Measurements from ENCODE around the gene NANOS1. TPM values are rescaled to one million over a fixed set of nuclear protein-coding genes. Genes with fewer than 3 reads are reported as not detected.

NANOS1 gene
- total RNA-seq, 1 donor from 2014 or later = 9.6 TPM

- peak overlapping the region; percentile 64 for H3K4me3 Mint-ChIP-seq (ENCODE audit: unreplicated experiment)
- H3K27ac Mint-ChIP-seq (ENCODE audit: unreplicated experiment) = no peak overlapping the region
- peaks cover 10% of the 10 kb centered on the region for H3K36me3 Mint-ChIP-seq (ENCODE audit: unreplicated experiment)
- peak; percentile 96 for DNase-seq (ENCODE audit: extremely low spot score, unreplicated experiment)
- TF ChIP-seq CTCF (IDR thresholded peaks at IDR 0.05) = peak; percentile 42
- H3K9me3 Mint-ChIP-seq (ENCODE audit: unreplicated experiment) = no peaks in the 10 kb centered on the region
- no peaks in the 10 kb centered on the region for H3K27me3 Mint-ChIP-seq (ENCODE audit: unreplicated experiment)
- H3K4me1 Mint-ChIP-seq (ENCODE audit: unreplicated experiment) = peaks cover 56% of the 10 kb centered on the region
These were observed 458 bp upstream of the NANOS1 start for GRCh38 chr10:119028900-119029612.

- peak; percentile 10 for TF ChIP-seq CTCF (IDR thresholded peaks at IDR 0.05)
- no peaks in the 10 kb centered on the region for H3K27me3 Mint-ChIP-seq (ENCODE audit: unreplicated experiment)
- H3K4me1 Mint-ChIP-seq (ENCODE audit: unreplicated experiment) = peaks cover 44% of the 10 kb centered on the region
- H3K36me3 Mint-ChIP-seq (ENCODE audit: unreplicated experiment) = peaks cover 17% of the 10 kb centered on the region
- peak; percentile 85 for DNase-seq (ENCODE audit: extremely low spot score, unreplicated experiment)
- H3K27ac Mint-ChIP-seq (ENCODE audit: unreplicated experiment) = no peak overlapping the region
- H3K9me3 Mint-ChIP-seq (ENCODE audit: unreplicated experiment) = no peaks in the 10 kb centered on the region
- peak overlapping the region; percentile 71 for H3K4me3 Mint-ChIP-seq (ENCODE audit: unreplicated experiment)
These were observed 1.1 kb downstream of the NANOS1 start for GRCh38 chr10:119030421-119031250.

DNA sequence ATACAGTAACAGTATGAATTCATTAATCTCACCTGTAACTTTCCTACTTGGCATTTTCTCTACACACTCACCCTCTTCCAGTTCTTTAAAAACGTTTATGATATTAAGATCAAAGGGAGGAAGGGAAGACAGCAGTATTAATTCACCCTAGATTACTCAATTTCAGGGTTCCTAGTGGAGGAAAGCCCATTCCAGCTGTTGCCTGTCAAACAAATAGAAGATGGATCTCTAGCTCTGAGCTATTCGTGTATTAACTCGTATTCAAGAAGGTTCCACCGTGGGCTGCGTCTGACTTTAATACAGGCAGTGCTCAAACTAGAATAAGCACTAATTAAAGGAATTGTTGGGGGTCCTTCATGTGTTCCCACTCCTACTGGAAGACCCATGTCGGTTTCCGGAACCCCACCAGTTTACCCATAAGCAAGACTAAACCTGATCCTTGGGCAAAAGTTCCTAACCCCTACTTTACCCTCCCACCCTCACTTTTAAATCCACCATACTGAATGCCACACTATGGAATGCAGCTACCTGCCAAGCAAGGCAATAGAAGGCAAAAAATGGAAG, 2.1 kb downstream of the NANOS1 start:
- Mint-ChIP-seq H3K36me3 (ENCODE audit: unreplicated experiment) (peaks cover 26% of the 10 kb centered on the region), H3K9me3 (ENCODE audit: unreplicated experiment) (no peaks in the 10 kb centered on the region), H3K4me1 (ENCODE audit: unreplicated experiment) (peaks cover 35% of the 10 kb centered on the region), H3K27ac (ENCODE audit: unreplicated experiment) (no peak overlapping the region), H3K27me3 (ENCODE audit: unreplicated experiment) (no peaks in the 10 kb centered on the region), H3K4me3 (ENCODE audit: unreplicated experiment) (peak overlapping the region; percentile 71)
- DNase-seq (ENCODE audit: extremely low spot score, unreplicated experiment) = peak; percentile 4
- TF ChIP-seq CTCF (IDR thresholded peaks at IDR 0.05) = no peak

DNA sequence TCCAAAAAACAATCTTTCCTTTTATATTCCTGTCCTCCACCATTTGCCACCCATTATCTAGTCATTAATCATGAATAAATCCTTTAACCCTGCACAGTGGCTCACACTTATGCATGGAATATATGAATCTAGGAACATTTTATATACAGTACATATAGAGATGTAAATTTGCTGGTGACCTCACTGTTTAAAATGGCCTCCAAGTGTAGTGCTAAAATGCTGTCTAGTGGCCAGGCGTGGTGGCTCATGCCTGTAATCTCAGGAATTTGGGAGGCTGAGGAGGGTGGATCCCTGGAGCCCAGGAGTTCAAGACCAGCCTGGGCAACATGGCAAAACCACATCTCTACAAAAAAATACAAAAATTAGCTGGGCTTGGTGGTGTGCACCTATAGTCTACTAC, 9.6 kb downstream of the NANOS1 start:
- H3K4me3 Mint-ChIP-seq (ENCODE audit: unreplicated experiment) = no peak overlapping the region
- H3K27me3 Mint-ChIP-seq (ENCODE audit: unreplicated experiment) = no peaks in the 10 kb centered on the region
- peak overlapping the region; percentile 3 for H3K27ac Mint-ChIP-seq (ENCODE audit: unreplicated experiment)
- TF ChIP-seq CTCF (IDR thresholded peaks at IDR 0.05) = no peak
- no peaks in the 10 kb centered on the region for H3K9me3 Mint-ChIP-seq (ENCODE audit: unreplicated experiment)
- peaks cover 65% of the 10 kb centered on the region for H3K36me3 Mint-ChIP-seq (ENCODE audit: unreplicated experiment)
- no peaks in the 10 kb centered on the region for H3K4me1 Mint-ChIP-seq (ENCODE audit: unreplicated experiment)
- DNase-seq (ENCODE audit: extremely low spot score, unreplicated experiment) = no peak

GRCh38 chr10:119041326-119041725, 11.8 kb downstream of the NANOS1 start:
- Mint-ChIP-seq H3K4me3 (ENCODE audit: unreplicated experiment) (no peak overlapping the region), H3K27ac (ENCODE audit: unreplicated experiment) (no peak overlapping the region), H3K36me3 (ENCODE audit: unreplicated experiment) (peaks cover 64% of the 10 kb centered on the region), H3K4me1 (ENCODE audit: unreplicated experiment) (no peaks in the 10 kb centered on the region), H3K27me3 (ENCODE audit: unreplicated experiment) (no peaks in the 10 kb centered on the region), H3K9me3 (ENCODE audit: unreplicated experiment) (no peaks in the 10 kb centered on the region)
- DNase-seq (ENCODE audit: extremely low spot score, unreplicated experiment) = no peak
- no peak for TF ChIP-seq CTCF (IDR thresholded peaks at IDR 0.05)

Data from osteocyte (in vitro differentiated cells).